ENCODE results near the gene USP46.

GRCh38 chr4:52576961-52577623 lies 82.0 kb downstream of the USP46 start:
- no peak for TF ChIP-seq POLR2A (IDR thresholded peaks at IDR 0.05)
- TF ChIP-seq POLR2AphosphoS5 (IDR thresholded peaks at IDR 0.05), result no peak

Measured in spleen (tissue), 3 donors.